Measurements from ENCODE around the gene OR6V1. TPM values are rescaled to one million over a fixed set of nuclear protein-coding genes. Genes with fewer than 3 reads are reported as not detected.

OR6V1 gene
- total and polyA plus RNA-seq, 3 donors from 2014 or later: not detected

DNA sequence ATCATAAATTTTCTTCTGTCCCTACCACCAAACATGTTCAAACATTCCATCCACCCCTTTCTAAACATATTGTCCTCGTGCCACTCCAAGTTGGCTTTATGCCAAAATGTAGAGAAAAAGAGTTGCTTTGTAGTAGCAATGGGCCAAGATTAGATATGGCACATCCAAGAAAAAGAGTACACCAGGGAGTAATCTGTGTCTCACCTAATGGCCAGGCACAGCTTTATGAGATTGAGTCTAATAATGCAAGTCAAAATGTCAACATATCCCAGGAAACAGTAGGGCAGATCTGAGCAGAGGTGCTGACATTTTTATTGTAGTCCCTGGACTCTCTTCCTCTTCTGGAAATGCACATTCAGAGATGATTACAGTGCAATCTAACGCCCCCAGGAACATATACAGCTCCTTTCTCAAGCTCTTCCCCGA, 5.7 kb upstream of the OR6V1 start:
- WGBS, 2 donors: 50 to 53% methylated on average over 3 of the region's 3 CpGs
- H3K36me3 ChIP-seq (ENCODE audit: low read depth, missing control alignments): no peaks in the 10 kb centered on the region
- no peak for DNase-seq
- no peak overlapping the region for H3K4me3 ChIP-seq
- H3K9me3 ChIP-seq: no peaks in the 10 kb centered on the region
- H3K27ac ChIP-seq: no peak overlapping the region
- no peaks in the 10 kb centered on the region for H3K27me3 ChIP-seq
- H3K4me1 ChIP-seq: peaks cover 8% of the 10 kb centered on the region
- intact Hi-C loops (cut with DNase I; ENCODE audit: low total_unique reads): no loop called here
- TF ChIP-seq, protein P1, sequence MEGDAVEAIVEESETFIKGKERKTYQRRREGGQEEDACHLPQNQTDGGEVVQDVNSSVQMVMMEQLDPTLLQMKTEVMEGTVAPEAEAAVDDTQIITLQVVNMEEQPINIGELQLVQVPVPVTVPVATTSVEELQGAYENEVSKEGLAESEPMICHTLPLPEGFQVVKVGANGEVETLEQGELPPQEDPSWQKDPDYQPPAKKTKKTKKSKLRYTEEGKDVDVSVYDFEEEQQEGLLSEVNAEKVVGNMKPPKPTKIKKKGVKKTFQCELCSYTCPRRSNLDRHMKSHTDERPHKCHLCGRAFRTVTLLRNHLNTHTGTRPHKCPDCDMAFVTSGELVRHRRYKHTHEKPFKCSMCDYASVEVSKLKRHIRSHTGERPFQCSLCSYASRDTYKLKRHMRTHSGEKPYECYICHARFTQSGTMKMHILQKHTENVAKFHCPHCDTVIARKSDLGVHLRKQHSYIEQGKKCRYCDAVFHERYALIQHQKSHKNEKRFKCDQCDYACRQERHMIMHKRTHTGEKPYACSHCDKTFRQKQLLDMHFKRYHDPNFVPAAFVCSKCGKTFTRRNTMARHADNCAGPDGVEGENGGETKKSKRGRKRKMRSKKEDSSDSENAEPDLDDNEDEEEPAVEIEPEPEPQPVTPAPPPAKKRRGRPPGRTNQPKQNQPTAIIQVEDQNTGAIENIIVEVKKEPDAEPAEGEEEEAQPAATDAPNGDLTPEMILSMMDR (IDR thresholded peaks at IDR 0.05): no peak

DNA sequence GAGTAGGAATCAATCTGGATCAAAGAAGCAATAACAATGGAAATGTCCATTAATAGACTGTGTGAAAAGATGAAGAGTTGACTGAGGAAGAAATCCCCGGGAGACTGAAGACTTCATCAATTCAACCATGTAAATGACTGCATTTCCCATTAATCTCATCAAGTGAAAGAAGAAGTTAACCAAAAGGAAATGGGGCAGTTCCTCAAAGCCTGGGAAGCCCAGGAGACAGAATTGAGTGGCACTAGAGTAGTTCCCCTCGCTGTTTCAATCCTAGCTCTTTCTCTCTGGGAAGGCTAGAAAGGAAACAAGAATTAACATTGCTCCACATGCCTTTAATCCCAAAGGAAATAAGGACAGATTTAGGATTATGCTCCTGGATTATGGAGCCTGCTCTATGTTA, 4.8 kb upstream of the OR6V1 start:
- Histone ChIP-seq H3K27me3 (no peaks in the 10 kb centered on the region), H3K4me3 (no peak overlapping the region), H3K27ac (no peak overlapping the region), H3K4me1 (peaks cover 6% of the 10 kb centered on the region), H3K9me3 (no peaks in the 10 kb centered on the region), H3K36me3 (ENCODE audit: low read depth, missing control alignments) (no peaks in the 10 kb centered on the region)
- no peak for TF ChIP-seq POLR2A (IDR thresholded peaks at IDR 0.05)
- TF ChIP-seq, protein P1 (IDR thresholded peaks at IDR 0.05): no peak
- intact Hi-C loops (cut with DNase I; ENCODE audit: low total_unique reads): no loop called here
- 87 to 95% methylated on average over 2 of the region's 2 CpGs for WGBS, 2 donors
- DNase-seq: no peak

DNA sequence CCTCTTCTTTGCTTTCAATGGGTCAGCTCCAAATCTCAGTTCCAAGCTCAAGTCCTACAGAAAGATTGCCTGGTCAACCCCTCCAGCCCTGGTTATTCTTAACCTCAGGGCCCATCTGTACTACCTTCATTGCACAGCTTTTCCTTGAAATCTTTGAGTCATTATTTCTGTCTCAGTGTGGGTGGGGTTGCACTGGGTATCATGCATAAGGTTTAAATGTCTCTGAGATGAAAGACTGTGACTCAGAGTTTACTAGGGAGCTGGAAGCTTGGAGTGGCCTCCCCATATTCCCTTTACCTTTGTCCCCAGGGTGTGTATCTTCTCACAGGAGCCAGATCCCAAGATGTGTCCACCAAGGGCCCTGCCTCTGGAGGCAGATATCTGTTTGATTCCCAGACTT, 3.3 kb upstream of the OR6V1 start:
- Histone ChIP-seq H3K27me3 (no peaks in the 10 kb centered on the region), H3K4me1 (peaks cover 6% of the 10 kb centered on the region), H3K9me3 (no peaks in the 10 kb centered on the region), H3K4me3 (no peak overlapping the region), H3K27ac (no peak overlapping the region), H3K36me3 (ENCODE audit: low read depth, missing control alignments) (no peaks in the 10 kb centered on the region)
- TF ChIP-seq POLR2A (IDR thresholded peaks at IDR 0.05): no peak
- TF ChIP-seq, protein P1 (IDR thresholded peaks at IDR 0.05): no peak
- intact Hi-C loops (cut with DNase I; ENCODE audit: low total_unique reads): no loop called here
- DNase-seq: no peak

DNA sequence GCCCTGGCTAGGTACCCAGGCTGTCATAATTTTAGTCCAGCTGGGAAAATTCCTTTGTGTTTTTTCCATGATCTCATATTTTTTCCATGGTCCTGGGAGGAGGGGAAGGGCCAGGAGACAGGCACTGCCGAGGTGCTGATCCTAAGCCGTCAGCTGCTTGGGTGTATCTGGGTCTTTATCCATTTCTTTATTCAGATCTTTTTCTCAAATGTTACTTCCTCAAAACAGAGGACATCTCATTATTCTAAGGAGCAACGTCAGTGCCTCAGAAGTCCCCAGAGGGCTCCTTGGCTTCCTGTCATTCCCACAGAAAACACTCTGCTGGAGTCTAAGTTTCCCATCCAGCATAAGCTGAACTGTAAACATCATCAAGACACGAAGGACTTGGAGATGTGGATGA, 2.8 kb upstream of the OR6V1 start:
- intact Hi-C loops (cut with DNase I; ENCODE audit: low total_unique reads): no loop called here
- Histone ChIP-seq H3K27ac (peak overlapping the region in 1 of 2 donors; percentile 50), H3K4me1 (peaks cover 6% of the 10 kb centered on the region), H3K36me3 (ENCODE audit: low read depth, missing control alignments) (no peaks in the 10 kb centered on the region), H3K4me3 (no peak overlapping the region), H3K27me3 (no peaks in the 10 kb centered on the region), H3K9me3 (no peaks in the 10 kb centered on the region)
- 39 to 51% methylated on average over 4 of the region's 4 CpGs for WGBS, 2 donors
- TF ChIP-seq, protein P1 (IDR thresholded peaks at IDR 0.05): no peak
- no peak for TF ChIP-seq POLR2A (IDR thresholded peaks at IDR 0.05)
- no peak for DNase-seq

DNA sequence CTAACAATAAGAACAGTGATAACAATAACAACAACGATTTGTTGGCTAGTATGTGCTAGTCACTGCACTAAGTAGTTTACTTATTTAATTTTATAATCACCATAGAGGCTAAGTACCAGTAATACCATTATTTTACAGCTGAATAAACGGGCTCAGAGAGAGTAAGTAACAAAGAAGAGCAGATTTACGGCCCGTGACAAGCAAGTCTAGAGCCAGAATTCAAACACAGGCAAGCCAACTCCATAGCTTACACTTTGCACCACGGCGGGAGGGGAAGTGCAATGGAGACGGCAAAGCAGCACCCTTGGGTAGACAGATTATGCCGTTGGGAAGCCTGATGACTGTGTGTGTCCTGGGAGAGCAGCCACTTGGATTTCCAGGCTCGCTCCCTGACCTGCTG, 1.2 kb upstream of the OR6V1 start:
- Histone ChIP-seq H3K27ac (no peak overlapping the region), H3K36me3 (ENCODE audit: low read depth, missing control alignments) (no peaks in the 10 kb centered on the region), H3K4me3 (no peak overlapping the region), H3K27me3 (no peaks in the 10 kb centered on the region), H3K4me1 (peaks cover 6% of the 10 kb centered on the region), H3K9me3 (no peaks in the 10 kb centered on the region)
- no peak for DNase-seq
- intact Hi-C loops (cut with DNase I; ENCODE audit: low total_unique reads): no loop called here
- TF ChIP-seq, protein P1 (IDR thresholded peaks at IDR 0.05): no peak
- TF ChIP-seq POLR2A (IDR thresholded peaks at IDR 0.05): no peak
- 59 to 64% methylated on average over 9 of the region's 9 CpGs for WGBS, 2 donors
